Progenitor cell of endocrine pancreas (in vitro differentiated cells): ENCODE results near the gene PLXNA1. TPM values are rescaled to one million over a fixed set of nuclear protein-coding genes. Genes with fewer than 3 reads are reported as not detected.

ENCODE experiments used
- DNase-seq: peaks from one replicate; pipeline ENCODE4 v3.0.0; 2021; ENCODE audit warnings: low spot score; ENCODE audit not compliant: unreplicated experiment
- H3K27ac Mint-ChIP-seq: 2 replicates; pipeline ENCODE4 v1.8.0; 2021; ENCODE audit warnings: mild to moderate bottlenecking, moderate library complexity, mixed read lengths
- H3K27me3 Mint-ChIP-seq: 2 replicates; pipeline ENCODE4 v1.8.0; 2021; ENCODE audit warnings: mixed read lengths
- H3K36me3 Mint-ChIP-seq: 2 replicates; pipeline ENCODE4 v1.8.0; 2022; ENCODE audit warnings: mixed read lengths; ENCODE audit not compliant: insufficient read depth
- H3K4me1 Mint-ChIP-seq: 2 replicates; pipeline ENCODE4 v1.8.0; 2021; ENCODE audit warnings: low read depth, mixed read lengths
- H3K4me3 Mint-ChIP-seq: 2 replicates; pipeline ENCODE4 v1.8.0; 2021; ENCODE audit warnings: low read depth, mild to moderate bottlenecking, moderate library complexity, mixed read lengths
- H3K9me3 Mint-ChIP-seq: 2 replicates; pipeline ENCODE4 v1.8.0; 2021; ENCODE audit warnings: low read depth, mixed read lengths
- CTCF ChIP-seq: fragments of 200-600 bp; sonication (generic); IDR thresholded peaks from one replicate; pipeline ENCODE4 v1.5.0; 2021; ENCODE audit warnings: antibody characterized with exemption, mild to moderate bottlenecking; ENCODE audit not compliant: unreplicated experiment
- total RNA-seq: library from RNA; stranded (reverse); gene quantifications from 2 replicates; pipeline ENCODE4 v1.2.1, GENCODE V29; 2021

The PLXNA1 gene
- total RNA-seq, 1 donor from 2014 or later, result 104 TPM

GRCh38 chr3:127000119-127000518 lies 17.2 kb downstream of the PLXNA1 start:
- Mint-ChIP-seq H3K27ac (no peak overlapping the region), H3K36me3 (no peaks in the 10 kb centered on the region), H3K9me3 (no peaks in the 10 kb centered on the region), H3K4me3 (no peak overlapping the region), H3K27me3 (no peaks in the 10 kb centered on the region), H3K4me1 (peaks cover 4% of the 10 kb centered on the region)
- no peak for DNase-seq
- TF ChIP-seq CTCF, result no peak

- Mint-ChIP-seq H3K9me3 (no peaks in the 10 kb centered on the region), H3K36me3 (no peaks in the 10 kb centered on the region), H3K27me3 (no peaks in the 10 kb centered on the region), H3K4me3 (no peak overlapping the region), H3K4me1 (peaks cover 4% of the 10 kb centered on the region), H3K27ac (no peak overlapping the region)
- no peak for TF ChIP-seq CTCF
- DNase-seq, result no peak
These were observed 17.8 kb downstream of the PLXNA1 start for GRCh38 chr3:127000761-127001160.

GRCh38 chr3:127001486-127002194 lies 18.7 kb downstream of the PLXNA1 start:
- H3K4me1 Mint-ChIP-seq, result peaks cover 4% of the 10 kb centered on the region
- no peak overlapping the region for H3K4me3 Mint-ChIP-seq
- DNase-seq, result no peak
- no peak for TF ChIP-seq CTCF
- no peaks in the 10 kb centered on the region for H3K27me3 Mint-ChIP-seq
- no peaks in the 10 kb centered on the region for H3K9me3 Mint-ChIP-seq
- H3K27ac Mint-ChIP-seq, result no peak overlapping the region
- no peaks in the 10 kb centered on the region for H3K36me3 Mint-ChIP-seq

GRCh38 chr3:127002195-127003174 lies 19.6 kb downstream of the PLXNA1 start:
- peak; percentile 53 for TF ChIP-seq CTCF
- peak; percentile 47 for DNase-seq
- Mint-ChIP-seq H3K4me1 (peaks cover 4% of the 10 kb centered on the region), H3K4me3 (no peak overlapping the region), H3K27me3 (no peaks in the 10 kb centered on the region), H3K27ac (peak overlapping the region; percentile 13), H3K9me3 (no peaks in the 10 kb centered on the region), H3K36me3 (peaks cover 4% of the 10 kb centered on the region)

- Mint-ChIP-seq H3K27ac (no peak overlapping the region), H3K36me3 (peaks cover 4% of the 10 kb centered on the region), H3K4me1 (peaks cover 4% of the 10 kb centered on the region), H3K9me3 (no peaks in the 10 kb centered on the region), H3K4me3 (no peak overlapping the region), H3K27me3 (no peaks in the 10 kb centered on the region)
- TF ChIP-seq CTCF, result no peak
- DNase-seq, result no peak
These were observed 20.2 kb downstream of the PLXNA1 start for GRCh38 chr3:127003175-127003555.
